Pancreas (tissue), 10 donors: ENCODE measurements around the gene MYLK. TPM values are rescaled to one million over a fixed set of nuclear protein-coding genes. Genes with fewer than 3 reads are reported as not detected.

Experiments
- ATAC-seq, 4 donors: fragments of 200-7000 bp; cut with Tn5 transposase; one replicate each; pipeline versions ENCODE4 v1.8.0 to v1.9.1; 2020; ENCODE audit warnings: mild to moderate bottlenecking in 4 of 4, moderate library complexity in 4 of 4
- DNase-seq, 6 donors: peaks; one replicate each; pipeline ENCODE4 v3.0.0-alpha.2; 2020
- FAIRE-seq: peaks from 2 replicates; lab custom pipeline; 2012; peaks lifted over from hg19 to GRCh38; lab: Jason Lieb, UNC
- H3K27ac ChIP-seq, 4 donors: fragments of 200-600 bp; sonication (generic); 1 replicate in 3 of 4; 2 replicates in 1 of 4; pipeline versions ENCODE4 v1.5.0 to v1.8.0; 2020
- H3K27me3 ChIP-seq, 4 donors: fragments of 200-600 bp; one replicate each; pipeline ENCODE4 v1.8.0; 2021
- H3K36me3 ChIP-seq, 3 donors: fragments of 200-600 bp; sonication (generic) in 1 of 3; one replicate each; pipeline versions ENCODE4 v1.5.0 to v1.8.0; 2020 to 2021
- H3K4me1 ChIP-seq, 3 donors: fragments of 200-600 bp; one replicate each; pipeline ENCODE4 v1.8.0; 2021
- H3K4me3 ChIP-seq, 4 donors: fragments of 200-600 bp; sonication (generic) in 2 of 4; one replicate each; pipeline versions ENCODE4 v1.5.0 to v1.8.0; 2020 to 2021
- H3K9me3 ChIP-seq, 4 donors: fragments of 200-600 bp; one replicate each; pipeline ENCODE4 v1.8.0; 2021
- WGBS, 2 donors: extraction: QIAGEN DNeasy Blood & Tissue Kit; methylation state at CpG; one replicate each; pipeline ENCODE4 v1.1.7; 2013; 5-methylcytosine and 5-hydroxymethylcytosine counted together
- intact Hi-C, 3 donors: fragments of 100-400 bp; cut with DNase I; formaldehyde crosslinking; loops; one replicate each; pipeline versions ENCODE4 v1.11.1 to v1.14.2; 2022
- polyA plus RNA-seq, 2 donors: library from polyadenylated mRNA; stranded (reverse); fragments of 200-250 nt; gene quantifications; one replicate each; pipeline ENCODE4 v1.2.3, GENCODE V29; 2013
- total RNA-seq, 6 donors: library from RNA; stranded (reverse); fragmentation: NEBNext Ultra II Directional in 4 of 6; extraction: Animal tissue kit (Norgen Biotek cat#: 25700) in 4 of 6; gene quantifications; one replicate each; pipeline versions ENCODE4 v1.2.1 to v1.2.4, GENCODE V29; 2021 to 2023
- TF ChIP-seq, protein P1 (sequence below), 4 donors: fragments of 200-600 bp; sonication (generic) in 3 of 4; IDR thresholded peaks; one replicate each; pipeline versions ENCODE4 v1.5.0 to v1.8.0; 2021; ENCODE audit warnings: antibody characterized with exemption in 4 of 4
- donor health status: healthy with polysubstance abuse.
- donor health status: DM: no; HTN: no; CAD: no; lungs with moderate emphysema.
- donor health status: DM: no; HTN: no; CAD: no.
- donor health status: control.
- donor health status: control.
- donor health status: Bipolar disorder and iron deficiency.
- donor health status: DM: yes; HTN: yes; CAD: no.
- donor health status: DM: no; HTN: no; CAD: no.
- donor health status: DM: no; HTN: no; CAD: no.
- donor health status: DM: yes; HTN: yes; CAD: no.

MYLK gene
- total and polyA plus RNA-seq, 8 donors: 3.1 to 12.0 (median 6.7) TPM

DNA sequence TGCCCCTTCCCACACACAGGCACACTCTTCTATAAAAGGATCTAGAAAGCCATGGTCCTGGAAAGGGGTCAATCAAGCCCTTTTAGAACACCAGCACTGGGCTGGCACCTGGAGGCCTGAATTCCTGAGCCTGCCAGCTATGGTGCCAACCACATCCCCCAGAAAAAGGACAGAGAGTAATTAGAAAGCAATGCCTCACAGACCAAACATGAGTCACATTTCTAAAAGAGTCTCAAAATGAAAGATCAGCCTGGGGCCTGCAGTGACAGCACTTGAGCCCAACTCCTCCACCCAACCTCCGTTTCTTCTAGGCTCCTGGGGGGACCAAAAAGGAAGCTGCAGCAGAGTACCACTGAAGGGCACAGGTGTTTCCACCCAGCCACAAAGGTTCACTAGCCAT, 14.1 kb downstream of the MYLK start:
- no peak overlapping the region for H3K4me3 ChIP-seq
- ATAC-seq (no peak), FAIRE-seq (no peak), DNase-seq (no peak)
- TF ChIP-seq, protein P1, sequence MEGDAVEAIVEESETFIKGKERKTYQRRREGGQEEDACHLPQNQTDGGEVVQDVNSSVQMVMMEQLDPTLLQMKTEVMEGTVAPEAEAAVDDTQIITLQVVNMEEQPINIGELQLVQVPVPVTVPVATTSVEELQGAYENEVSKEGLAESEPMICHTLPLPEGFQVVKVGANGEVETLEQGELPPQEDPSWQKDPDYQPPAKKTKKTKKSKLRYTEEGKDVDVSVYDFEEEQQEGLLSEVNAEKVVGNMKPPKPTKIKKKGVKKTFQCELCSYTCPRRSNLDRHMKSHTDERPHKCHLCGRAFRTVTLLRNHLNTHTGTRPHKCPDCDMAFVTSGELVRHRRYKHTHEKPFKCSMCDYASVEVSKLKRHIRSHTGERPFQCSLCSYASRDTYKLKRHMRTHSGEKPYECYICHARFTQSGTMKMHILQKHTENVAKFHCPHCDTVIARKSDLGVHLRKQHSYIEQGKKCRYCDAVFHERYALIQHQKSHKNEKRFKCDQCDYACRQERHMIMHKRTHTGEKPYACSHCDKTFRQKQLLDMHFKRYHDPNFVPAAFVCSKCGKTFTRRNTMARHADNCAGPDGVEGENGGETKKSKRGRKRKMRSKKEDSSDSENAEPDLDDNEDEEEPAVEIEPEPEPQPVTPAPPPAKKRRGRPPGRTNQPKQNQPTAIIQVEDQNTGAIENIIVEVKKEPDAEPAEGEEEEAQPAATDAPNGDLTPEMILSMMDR (IDR thresholded peaks at IDR 0.05): no peak
- H3K27ac ChIP-seq: no peak overlapping the region
- H3K4me1 ChIP-seq: no peaks in the 10 kb centered on the region
- H3K27me3 ChIP-seq: no peaks in the 10 kb centered on the region
- 88 to 100% methylated on average over 1 of the region's 1 CpG for WGBS, 2 donors
- no peaks in the 10 kb centered on the region for H3K36me3 ChIP-seq
- intact Hi-C loops: no loop called here
- H3K9me3 ChIP-seq: no peaks in the 10 kb centered on the region

DNA sequence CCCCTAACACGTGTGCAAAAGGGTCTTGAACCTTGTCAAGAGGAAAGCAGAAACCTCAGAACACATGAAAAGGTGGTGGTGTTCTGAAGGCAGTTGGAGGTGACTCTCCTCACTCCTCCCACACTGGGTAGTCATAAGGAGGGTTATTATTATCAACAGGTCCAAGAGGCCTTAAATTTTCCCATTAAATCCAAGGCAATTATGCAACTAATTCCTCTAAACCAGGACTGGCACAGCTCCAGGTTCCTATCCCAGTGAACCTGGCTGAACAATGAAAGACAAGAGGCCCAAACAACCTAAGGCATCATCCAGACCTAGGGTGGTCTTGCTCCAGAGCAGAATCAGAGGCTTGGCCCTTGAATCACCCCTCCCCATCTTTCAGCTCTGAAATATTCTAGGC, 15.0 kb downstream of the MYLK start:
- H3K36me3 ChIP-seq: no peaks in the 10 kb centered on the region
- WGBS, 2 donors: 86% methylated on average over 1 of the region's 1 CpG
- FAIRE-seq (no peak), ATAC-seq (no peak), DNase-seq (no peak)
- TF ChIP-seq, protein P1 (IDR thresholded peaks at IDR 0.05): no peak
- H3K9me3 ChIP-seq: no peaks in the 10 kb centered on the region
- H3K27ac ChIP-seq: no peak overlapping the region
- no peak overlapping the region for H3K4me3 ChIP-seq
- no peaks in the 10 kb centered on the region for H3K27me3 ChIP-seq
- intact Hi-C loops: no loop called here
- no peaks in the 10 kb centered on the region for H3K4me1 ChIP-seq

DNA sequence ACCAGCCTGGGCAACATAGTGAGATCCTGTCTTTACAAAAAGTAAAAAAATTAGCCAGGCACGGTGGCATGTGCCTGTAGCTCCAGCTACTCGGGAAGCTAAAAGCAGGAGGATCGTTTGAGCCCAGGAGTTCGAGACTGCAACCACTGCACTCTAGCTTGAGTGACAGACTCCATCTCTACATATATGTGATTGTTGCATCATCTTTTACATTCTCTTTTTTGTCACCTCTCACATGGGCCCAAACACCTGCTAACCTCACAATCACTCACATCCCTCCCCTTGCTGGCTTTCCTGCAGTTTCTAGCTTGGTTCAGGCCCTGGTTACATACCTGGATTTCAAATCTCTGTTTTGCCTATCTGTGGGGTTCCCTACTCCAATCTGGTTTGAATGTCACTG, 19.4 kb downstream of the MYLK start:
- Histone ChIP-seq H3K36me3 (no peaks in the 10 kb centered on the region), H3K9me3 (no peaks in the 10 kb centered on the region), H3K4me1 (no peaks in the 10 kb centered on the region), H3K27ac (no peak overlapping the region), H3K4me3 (no peak overlapping the region), H3K27me3 (no peaks in the 10 kb centered on the region)
- ATAC-seq: no peak
- FAIRE-seq: no peak
- no peak for DNase-seq
- 76 to 97% methylated on average over 4 of the region's 4 CpGs for WGBS, 2 donors
- TF ChIP-seq, protein P1 (IDR thresholded peaks at IDR 0.05): no peak
- intact Hi-C loops: no loop called here

GRCh38 chr3:123862152-123862551, 22.0 kb downstream of the MYLK start:
- intact Hi-C loops: no loop called here
- FAIRE-seq (no peak), ATAC-seq (no peak), DNase-seq (no peak)
- no peaks in the 10 kb centered on the region for H3K4me1 ChIP-seq
- no peaks in the 10 kb centered on the region for H3K27me3 ChIP-seq
- H3K36me3 ChIP-seq: no peaks in the 10 kb centered on the region
- H3K27ac ChIP-seq: no peak overlapping the region
- no peak overlapping the region for H3K4me3 ChIP-seq
- H3K9me3 ChIP-seq: no peaks in the 10 kb centered on the region
- TF ChIP-seq, protein P1 (IDR thresholded peaks at IDR 0.05): no peak

GRCh38 chr3:123861081-123861836, 22.9 kb downstream of the MYLK start:
- DNase-seq: no peak
- Histone ChIP-seq H3K4me1 (no peaks in the 10 kb centered on the region), H3K27me3 (no peaks in the 10 kb centered on the region), H3K36me3 (no peaks in the 10 kb centered on the region), H3K27ac (no peak overlapping the region), H3K9me3 (no peaks in the 10 kb centered on the region), H3K4me3 (no peak overlapping the region)
- no peak for FAIRE-seq
- TF ChIP-seq, protein P1 (IDR thresholded peaks at IDR 0.05): no peak
- no peak for ATAC-seq
- WGBS, 2 donors: 80 to 81% methylated on average over 8 of the region's 8 CpGs
- intact Hi-C loops: no loop called here
